Fibroblast of the conjunctiva (primary cell): ENCODE results near the gene MDFIC2.
A peak's percentile ranks its signal among the peaks of the same experiment; 100 is the strongest.
"Not testable (repeated sequence)": the region's sequence is repeated elsewhere in the genome, so short reads cannot be mapped to it uniquely, and the experiment has no call there.

Source experiments
- DNase-seq: peaks from one replicate; pipeline ENCODE4 v3.0.0-alpha.2; 2010; ENCODE audit warnings: low read depth

MDFIC2 gene

DNA sequence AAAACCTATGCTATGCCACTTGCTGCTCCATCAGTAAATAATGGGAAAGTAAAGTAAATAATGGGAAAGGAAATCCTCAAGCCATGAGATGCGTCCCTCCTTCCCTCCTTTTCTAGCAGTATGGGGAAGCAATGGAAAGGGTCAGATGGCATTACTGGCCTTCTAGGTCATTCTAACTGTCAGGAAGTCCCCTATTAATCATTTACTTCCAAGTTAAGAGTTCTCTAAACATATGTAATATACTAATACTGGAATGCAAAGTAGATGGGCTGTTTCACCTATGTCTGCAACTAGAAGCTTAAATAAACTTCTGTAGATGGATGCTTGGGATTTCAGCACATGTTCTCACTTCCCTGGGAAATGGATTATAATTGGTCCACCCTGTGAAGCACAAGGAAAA, 55.9 kb downstream of the MDFIC2 start:
- no peak for DNase-seq

DNA sequence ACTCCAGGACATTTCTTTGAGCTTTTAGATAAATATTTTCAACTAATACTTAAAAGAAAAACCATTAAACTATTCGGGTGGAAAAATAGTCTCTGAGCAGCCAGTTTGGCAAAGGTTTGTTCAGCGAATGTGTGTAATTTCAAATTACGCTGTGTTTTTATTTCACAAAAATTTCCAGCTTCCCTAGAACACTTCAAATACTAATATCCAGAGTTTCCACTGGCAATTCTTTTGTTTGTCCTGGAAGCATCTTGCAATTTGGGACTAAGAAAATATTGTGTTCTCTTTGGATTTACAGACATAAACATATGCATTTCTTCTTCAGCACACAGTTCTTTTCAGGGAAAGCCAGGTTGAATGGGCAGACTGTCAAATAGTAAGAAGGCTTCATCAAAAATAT, 61.9 kb downstream of the MDFIC2 start:
- no peak for DNase-seq

DNA sequence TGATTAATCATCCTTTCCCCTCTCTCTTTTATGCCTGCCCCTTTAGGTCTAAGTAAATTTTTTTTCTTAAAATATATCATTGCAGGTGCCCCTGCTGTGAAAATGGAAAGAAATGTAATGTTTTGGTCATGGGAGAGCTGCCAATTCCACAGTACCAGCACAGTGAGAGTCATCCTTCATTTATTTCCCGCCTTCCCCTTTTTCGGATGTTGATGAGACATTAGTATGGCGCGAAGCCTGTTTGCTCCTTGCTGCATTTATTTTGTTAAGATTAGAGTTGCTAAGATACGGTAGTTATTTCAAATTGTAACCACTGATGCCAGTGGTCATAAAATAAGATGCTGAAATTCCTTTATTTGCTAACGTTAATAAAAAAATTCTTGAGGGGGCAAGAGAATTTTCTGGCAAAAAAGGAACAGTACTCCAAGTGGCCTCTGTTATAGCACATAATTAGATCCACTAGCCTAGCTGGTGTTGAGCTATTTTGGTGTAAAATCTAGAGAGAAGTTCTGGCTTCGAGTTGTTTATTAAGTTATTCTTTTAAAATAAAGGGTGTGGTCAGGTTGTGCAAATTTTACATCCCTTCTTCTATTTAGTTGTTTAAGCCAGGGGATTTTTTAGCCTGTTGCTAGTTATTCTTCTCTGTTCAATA, 62.8 kb downstream of the MDFIC2 start:
- DNase-seq: peak; percentile 20

DNA sequence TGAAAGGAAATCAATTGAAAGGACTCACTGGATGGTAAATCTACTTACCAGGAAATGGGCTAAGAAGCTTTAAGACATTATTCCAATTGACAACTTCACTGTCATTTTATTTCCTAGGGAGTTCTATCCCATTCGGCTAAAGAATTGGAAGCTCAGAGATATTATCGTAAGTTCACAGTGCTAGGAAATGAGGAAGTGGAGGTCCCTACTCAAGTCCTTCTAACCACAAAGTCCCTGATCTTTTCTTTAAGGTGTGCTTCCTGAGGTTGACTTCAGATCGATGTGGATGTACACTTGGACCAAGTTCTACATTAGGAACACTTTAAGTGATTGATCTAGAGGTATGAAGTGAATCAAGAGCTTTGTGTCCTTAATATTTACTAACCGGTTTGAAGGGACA, 63.6 kb downstream of the MDFIC2 start:
- DNase-seq: no peak

DNA sequence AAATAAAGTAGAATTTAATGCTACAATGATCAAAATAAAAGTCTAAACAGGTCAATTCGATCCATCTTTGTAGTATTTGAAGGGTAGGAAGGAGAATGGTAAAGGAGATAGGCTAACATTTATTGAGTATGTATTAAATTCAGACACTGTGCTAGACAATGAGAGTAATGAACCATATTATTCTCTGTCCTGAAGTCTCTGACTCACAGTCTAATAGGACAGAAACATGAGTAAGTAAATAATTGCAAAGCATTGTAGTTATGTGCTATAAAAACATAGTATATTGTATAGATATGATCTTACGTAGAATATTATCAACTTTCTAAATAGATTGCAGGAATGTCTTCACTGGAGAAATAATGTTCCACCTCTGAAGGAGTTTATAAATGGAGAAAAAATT, 64.5 kb downstream of the MDFIC2 start:
- no peak for DNase-seq

DNA sequence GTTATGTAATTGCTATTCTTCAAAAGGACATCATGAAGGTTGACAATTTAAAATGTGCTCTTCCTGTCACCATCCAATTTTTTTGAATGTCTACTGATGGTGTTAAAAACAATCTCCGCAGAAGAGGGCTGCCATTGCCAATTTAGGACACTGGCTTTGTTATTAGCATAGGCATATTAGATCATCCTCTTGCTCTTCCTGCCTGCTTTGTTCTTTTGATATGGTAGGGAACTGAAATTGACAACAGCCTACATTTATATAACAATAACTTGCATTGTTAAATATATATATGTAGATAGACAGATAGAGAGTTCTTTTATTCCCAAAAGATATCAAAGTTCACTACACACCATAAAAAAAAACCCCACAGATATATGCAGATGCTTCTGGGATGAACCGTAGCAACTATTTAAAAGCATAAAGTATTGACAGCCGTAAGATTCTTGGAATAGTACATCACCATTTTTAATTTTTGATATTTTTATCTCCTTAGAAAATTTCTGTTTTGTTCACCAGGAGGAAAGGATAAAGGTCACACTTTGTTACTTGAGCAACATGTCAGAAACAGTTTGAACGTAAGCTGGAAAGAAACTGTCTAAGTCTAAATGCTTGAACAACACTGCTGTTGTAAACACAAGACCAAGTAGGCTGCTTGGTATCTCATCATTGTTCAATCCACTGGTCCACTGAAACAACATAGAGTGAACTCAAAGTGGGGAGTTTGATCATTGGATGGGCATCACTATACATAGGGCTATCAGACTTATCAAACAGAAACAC, 66.5 kb downstream of the MDFIC2 start:
- DNase-seq: no peak

DNA sequence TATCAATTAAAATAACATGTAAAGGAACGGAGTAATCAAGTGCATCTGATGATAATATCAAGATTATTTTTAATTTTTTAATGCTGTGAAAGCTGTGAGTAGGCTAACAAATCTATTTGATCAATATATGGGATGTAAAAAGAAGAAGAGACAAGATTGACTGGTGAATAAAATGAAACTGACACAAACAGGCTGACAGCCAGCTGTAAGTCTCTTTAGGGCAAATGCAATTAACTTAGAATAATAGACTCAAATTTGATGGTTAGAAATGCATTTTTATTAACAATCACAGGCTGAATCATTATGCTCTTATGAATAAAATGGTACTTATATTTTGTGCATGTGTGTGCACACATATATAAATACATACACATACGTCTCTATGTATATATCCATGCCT, 68.0 kb downstream of the MDFIC2 start:
- no peak for DNase-seq

DNA sequence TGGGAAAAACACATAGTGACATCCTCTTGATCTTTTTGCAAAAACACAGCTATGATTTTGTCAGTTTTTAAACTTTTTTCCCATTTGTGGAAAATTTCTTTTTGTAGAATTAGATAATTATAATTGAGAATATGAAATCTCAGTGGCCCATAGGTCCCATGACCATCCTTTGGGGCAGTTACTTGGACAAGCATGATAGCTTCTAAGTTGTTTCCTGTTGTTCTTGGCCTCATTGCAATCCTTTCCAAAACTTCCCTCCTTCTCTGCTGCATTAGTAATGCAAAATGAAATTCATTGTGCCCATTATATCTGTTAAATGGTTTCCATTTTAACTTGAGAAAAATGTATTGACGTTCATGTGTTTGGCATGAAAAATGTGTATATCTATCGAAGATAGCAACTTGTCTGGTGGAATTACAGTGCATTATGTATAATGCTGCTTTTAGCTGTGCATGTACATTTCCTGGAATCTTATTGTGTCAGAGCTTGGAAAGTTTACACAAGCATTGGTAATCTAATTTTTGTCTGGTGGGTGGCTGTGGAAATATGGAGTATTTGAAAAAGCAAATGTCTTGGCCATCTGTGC, 70.0 kb downstream of the MDFIC2 start:
- DNase-seq: no peak

DNA sequence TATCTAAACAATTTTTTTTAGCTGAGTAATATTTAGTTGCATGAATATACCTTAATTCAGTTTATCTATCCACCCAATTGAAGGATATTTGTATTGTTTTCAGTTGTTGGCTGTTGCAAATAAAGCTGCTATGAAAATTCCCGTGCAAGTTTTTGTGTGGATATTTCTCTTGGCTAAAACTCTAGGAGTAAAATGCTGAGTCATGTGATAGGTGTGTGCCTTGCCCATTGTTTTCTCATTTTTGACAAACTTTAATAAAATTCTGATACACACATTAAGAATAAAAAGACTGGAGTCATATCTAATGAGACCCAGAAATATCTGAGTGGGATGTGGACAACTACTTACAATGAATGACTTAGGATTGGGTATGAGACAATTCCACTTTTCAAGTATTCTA, 78.6 kb downstream of the MDFIC2 start:
- no peak for DNase-seq

DNA sequence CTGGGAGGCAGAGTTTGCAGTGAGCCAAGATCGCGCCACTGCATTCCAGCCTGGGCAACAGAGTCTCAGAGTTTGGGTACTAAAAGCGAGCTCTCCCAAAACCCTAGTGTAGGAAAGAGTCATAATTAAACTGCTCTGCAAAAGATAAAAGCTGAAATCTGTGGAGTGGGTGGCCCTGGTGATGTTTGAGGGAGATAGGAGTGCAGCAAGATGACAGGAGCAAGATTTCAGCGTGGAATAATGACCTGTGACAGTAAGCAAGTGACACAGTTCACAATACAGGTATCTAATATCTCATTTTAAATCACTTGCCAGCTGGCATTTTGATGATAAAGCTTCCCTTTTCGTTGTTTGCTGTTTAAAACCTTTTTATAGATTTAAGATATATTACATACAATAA, 79.3 kb downstream of the MDFIC2 start:
- DNase-seq: no peak

DNA sequence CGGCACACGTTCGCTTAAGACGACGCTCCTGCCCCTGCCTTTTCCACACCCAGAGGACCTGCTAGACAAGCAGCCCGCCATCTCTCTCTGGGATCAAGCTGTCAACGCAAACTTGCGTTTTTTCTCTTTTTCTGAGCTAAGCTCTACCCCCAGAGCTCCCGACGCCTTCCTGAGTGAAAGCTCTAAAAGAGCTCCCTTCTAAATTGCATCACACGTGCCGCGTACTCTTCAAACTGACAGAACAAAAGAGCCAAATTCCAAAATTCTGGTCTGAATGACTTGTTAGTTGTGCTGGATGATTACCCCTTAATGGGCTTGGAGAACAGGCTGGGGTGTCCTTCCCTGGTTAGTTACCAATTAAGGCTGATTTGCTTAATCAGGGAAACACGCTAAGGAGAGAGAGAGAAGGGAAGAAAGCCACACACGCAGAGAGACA, 81.2 kb downstream of the MDFIC2 start:
- no peak for DNase-seq

DNA sequence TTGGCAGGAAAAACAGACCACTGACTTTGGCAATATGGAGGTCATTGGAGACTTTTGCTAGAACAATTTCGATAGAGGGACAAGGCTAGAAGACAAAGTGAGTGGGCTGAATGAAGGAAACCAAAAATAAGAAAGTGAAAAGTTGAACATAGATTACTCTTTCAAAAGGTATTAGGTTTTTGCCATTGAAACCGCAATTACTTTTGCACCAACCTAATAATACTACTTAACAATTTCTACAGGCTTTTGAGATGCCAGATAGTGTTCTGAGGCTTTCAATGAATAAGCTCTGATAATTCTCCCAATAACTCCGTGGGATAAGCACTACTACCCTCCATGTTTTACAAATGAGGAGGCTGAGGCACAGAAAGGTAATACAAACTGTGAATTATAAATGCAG, 85.0 kb downstream of the MDFIC2 start:
- DNase-seq: no peak

DNA sequence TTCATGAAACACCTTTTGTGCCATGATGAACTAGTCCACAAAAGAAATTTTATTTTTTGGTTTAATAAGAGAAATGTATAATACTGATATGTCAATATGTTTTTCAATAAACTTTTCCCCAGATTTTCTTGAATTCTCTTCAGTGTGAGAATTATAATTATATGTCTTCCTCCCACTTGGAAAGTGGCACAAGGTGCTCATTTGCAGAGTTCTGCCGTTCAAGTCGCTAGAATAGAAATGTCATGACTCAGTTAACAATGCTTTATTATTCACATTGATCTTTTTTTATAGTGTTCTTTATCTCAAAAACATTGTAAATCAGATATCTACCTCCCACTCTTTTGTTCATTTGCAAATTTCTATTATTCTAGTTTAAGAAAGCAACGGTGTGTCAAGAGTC, 87.3 kb downstream of the MDFIC2 start:
- DNase-seq: no peak

DNA sequence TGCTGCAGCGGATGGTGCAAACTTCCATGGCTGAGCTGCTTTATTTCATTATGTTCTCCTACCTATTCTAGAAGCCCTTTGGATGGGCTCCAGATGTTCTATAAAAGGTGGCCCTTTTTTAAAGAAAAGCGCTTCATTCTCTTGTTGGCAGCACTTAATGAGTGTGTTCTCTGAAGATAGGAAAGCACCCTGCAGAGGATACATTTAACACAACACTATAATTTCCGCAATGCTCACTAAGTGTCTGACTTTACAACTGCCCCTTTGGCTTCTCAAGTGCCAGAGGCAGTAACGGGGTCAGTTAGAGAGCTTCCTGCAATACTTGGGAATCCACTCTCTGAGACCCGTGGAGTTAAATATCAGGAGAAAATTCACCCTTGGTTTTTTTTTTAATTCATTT, 88.1 kb downstream of the MDFIC2 start:
- no peak for DNase-seq

DNA sequence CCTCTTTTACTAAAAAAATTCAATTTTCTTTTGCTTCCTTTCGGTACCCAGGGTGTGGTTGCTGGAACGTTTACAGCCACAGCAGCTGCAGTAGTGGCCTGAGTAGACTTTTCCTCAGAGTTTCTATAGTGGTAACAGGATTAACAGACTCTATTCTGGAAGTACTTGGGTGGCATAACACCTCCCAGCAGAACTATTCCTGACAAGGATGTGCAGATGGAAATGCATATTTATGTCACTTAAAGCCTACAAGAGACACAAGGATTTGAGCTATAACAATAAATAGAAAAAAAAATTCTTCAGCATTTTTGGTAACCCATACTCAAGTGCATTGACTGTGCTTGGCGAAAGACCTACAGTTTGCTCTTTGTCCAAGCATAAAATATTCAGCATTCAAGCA, 94.0 kb downstream of the MDFIC2 start:
- DNase-seq: no peak

DNA sequence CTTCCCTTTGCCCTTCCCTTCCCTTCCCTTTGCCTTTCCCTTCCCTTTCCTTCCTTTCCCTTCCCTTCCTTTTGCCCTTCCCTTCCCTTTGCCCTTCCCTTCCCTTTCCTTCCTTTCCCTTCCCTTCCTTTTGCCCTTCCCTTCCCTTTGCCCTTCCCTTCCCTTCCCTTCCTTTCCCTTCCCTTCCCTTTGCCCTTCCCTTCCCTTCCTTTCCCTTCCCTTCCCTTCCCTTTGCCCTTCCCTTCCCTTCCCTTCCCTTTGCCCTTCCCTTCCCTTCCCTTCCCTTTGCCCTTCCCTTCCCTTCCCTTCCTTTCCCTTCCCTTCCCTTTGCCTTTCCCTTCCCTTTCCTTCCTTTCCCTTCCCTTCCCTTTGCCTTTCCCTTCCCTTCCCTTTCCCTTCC, 101.2 kb downstream of the MDFIC2 start:
- not testable (repeated sequence) for DNase-seq

DNA sequence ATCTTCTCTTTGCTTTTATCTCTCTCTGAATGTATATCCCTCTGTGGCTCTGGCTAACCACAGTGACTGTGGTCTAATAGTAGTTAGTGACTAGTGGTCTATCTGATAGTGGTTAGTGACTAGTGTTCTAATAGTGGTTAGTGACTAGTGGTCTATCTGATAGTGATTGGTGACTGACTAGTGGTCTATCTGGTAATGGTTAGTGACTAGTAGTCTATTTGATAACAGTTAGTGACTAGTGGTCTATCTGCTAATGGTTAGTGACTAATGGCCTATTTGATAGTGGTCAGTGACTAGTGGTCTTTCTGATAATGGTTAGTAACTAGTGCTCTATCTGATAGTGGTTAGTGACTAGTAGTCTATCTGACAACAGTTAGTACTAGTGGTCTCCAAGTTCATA, 110.5 kb downstream of the MDFIC2 start:
- DNase-seq: no peak

DNA sequence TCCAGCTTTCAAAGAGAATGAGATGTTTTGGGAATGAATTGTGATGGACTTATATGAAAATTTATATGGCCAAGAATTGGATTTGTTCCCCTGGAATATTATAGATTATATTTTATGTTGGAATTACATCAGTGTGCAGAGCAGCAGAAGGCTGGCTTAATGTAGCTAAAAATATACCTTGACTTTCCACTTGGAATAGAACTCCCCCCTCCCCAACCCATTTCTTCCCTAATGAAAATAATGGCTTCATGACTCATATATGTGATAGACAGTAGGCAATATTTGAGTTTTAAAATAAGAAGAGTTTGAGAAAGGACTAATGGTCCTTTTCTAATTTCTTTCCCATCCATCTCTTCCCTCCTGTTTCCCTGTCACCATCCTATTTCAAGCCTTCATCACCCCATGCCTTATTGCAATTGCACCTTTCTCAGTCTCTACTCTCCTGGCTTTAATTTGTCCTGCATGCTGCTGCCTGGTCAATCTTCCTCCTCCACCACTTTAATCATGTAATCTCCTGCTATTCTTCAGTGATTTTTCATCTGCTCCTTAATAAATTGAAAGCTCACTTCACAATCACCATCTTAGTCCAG, 122.5 kb downstream of the MDFIC2 start:
- no peak for DNase-seq

DNA sequence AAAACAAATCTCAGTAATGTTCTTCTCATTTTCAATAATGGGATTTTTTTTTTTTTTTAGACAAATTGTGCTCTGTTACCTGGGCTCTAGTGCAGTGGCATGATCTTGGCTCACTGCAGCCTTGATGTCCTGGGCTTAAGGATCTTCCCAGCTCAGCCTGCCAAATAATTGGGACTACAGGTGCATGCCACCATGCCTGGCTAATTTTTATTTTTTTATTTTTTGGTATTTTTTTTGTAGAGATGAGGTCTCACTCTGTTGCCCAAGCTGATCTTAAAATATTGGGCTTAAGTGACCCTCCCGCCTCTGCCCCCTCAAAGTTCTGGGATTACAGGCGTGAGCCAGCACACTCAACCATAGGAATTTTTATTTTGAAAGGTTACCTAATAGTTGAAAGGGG, 126.2 kb downstream of the MDFIC2 start:
- DNase-seq: no peak

DNA sequence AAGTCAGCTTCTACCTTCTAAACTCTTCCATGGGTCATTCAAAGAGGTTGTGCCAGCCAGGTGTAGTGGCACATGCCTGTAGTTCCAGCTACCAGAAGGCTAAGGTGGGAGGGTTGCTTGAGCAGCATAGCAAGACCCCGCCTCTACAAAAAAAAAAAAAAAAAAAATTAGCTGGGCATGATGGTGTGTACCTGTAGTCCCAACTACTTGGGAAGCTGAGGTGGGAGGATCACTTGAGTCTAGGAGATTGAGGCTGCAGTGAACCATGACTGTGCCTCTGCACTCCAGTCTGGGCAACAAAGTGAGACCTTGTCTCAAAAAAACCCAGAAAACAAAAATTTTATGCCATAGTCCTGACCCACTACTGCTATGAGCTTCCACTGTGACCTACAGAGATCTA, 126.8 kb downstream of the MDFIC2 start:
- DNase-seq: no peak

DNA sequence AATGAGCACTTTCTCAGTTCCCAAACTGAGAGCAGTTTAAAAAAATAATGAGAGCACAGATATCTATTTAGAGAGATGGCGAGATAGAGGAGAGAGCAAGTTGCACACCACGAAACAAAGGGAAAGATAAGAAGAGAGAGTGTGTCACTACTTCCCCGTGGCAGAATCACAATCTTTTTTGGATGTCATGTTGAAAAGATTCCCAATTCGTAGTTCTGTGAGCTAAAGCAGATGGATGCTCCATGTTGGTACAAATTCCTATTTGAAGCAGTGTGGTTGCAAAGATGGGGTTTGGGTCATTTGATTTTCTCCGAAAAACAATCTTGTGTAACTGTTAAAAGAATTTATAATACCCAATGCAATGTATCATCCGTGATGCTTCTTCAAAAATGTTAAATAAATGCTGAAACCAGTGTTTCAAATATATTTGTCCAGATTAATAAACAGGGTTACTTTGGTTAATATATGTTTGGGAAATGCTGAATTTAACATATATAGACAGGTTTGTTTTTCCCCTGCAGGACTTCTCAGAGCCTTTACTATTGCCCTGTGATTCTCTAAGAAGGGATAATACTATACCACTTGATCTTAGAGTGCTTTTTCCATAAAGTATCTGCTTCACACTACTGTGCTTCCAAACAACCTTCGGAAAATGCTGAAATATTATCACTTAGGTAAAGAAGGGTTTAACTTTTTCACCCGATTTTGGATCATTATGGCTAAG, 128.5 kb downstream of the MDFIC2 start:
- no peak for DNase-seq

DNA sequence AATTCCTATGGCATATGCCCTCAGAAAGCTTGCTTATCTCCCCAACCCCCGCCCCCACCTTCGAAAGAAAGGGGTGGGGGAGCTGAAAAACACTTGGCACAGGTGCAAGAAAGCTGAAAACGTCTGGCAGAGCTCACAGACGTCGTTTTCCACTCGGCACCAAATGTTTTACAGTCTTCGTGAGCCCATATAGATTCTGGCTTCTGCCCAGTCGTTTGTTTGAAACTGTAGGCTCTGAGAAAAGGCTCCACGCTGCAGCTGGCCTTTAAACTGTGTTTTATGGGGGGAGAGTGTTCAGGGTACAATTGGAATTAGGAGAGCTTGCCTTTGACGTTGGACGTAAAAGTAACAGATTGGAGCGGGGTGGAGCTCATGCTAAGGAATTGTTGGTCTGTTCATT, 130.3 kb downstream of the MDFIC2 start:
- DNase-seq: no peak

DNA sequence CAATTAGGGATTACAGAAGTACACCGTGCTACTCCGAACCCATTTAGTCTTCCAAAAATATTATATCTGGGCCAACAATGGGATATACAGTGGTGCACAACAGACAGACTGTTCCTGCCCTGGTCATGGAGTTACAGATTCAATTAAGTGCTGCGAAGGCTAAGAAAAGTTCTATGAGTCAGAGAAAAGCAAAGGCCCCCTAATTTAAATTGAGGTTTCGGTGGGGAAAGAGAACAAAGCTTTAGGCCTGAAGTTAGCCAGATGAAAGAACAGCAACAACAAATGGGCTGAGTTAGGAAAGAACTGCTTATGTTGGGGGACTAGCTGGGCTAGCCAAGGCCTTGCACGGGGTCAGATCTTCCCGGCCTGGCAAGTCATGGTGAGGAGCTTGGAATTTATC, 131.8 kb downstream of the MDFIC2 start:
- no peak for DNase-seq
